Stimulated activated CD8-positive, alpha-beta memory T cell treated with anti-CD3 and anti-CD28 coated beads, Interleukin-2, amount 100 ng/mL, for 1 hour (primary cell): Measurements from ENCODE around the gene SLC22A4.

ENCODE experiments used
- DNase-seq, 2 donors: peaks; one replicate each; pipeline ENCODE4 v3.0.0-alpha.2; 2020; ENCODE audit warnings: low read depth in 2 of 2

Gene SLC22A4

DNA sequence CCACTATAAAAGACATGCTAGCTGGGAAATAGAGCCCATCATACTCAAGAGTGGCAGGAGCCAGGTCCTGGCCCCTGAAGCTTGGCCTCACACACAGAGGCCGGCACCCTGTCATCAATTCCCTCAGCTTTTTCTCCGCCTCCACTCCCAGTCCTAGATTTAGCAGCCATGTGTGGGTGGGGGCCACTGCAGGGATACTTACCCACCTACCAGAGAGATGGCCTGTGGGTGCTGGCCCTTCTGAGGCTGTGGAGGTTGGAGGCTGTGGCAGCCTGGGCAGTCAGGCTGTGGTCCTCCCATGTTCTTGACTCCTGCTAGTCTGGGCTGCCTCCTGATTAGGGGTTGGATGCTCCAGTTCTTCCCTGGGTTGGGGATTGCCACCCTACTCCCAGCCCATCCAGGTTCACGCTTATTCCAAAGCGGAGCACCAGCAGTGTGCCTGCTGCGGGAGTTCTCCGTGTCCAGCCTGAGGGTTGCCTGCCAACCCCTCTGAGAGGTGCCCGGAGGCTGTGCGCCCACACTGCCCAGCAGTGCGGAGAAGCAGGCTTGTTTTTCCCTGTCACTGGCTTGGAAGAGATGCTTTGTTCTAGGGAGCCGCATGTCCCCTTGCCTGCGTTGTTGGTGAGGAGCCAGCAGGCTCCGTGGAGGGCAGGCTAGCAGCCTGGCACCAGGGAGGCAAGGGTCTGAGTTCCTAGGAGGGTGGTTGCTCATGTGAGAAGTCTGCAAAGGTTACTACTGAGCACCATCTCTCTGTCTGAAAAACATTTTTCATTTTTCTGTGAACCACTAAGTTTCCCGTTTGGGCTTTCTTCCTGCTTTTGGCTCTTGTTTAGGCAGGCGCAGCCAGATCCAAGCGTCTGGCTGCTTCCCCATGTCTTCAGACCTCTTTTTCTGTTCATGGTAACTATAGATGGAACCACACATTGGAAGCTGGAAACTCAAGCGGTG is 82.8 kb downstream of the SLC22A4 start:
- DNase-seq, result no peak

DNA sequence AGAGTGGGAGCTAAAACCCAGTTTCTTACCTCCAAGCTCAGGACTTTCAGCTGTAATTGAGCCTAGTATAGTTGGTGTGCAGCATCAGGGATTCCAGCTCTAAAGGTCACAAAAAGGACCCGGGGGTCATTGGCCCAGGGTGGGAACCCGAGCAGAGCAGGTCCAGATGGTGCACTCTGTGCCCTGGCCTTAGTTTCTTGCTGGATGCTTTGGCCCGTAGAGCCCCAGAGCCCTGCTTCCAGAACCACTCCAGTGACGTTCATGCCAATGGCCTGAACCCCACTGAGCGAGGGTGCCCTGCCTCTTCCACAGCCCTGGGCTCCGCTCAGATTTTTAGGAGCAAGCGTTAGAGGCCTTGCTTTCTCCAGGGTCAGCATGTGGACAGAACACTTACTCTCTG is 83.5 kb downstream of the SLC22A4 start:
- DNase-seq, result no peak

DNA sequence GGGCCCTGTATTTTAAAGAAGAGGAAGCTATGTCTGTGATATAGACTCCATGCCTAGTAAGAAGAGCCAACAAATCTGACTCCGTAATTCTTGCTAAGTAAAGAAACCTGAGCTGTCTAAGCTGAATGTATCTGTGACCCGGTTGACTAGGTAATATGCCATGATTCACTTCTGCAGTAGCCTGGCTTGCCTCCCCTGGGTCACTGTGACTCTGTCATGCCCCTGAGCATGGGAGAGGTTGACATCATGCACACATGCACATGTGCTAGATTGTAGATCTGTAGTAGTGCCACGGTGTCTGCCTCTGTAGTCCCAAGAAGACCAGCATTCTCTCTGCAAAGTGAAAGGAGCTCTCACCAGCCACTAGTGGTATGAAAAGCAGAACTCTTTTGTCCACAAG is 84.4 kb downstream of the SLC22A4 start:
- DNase-seq, result no peak

DNA sequence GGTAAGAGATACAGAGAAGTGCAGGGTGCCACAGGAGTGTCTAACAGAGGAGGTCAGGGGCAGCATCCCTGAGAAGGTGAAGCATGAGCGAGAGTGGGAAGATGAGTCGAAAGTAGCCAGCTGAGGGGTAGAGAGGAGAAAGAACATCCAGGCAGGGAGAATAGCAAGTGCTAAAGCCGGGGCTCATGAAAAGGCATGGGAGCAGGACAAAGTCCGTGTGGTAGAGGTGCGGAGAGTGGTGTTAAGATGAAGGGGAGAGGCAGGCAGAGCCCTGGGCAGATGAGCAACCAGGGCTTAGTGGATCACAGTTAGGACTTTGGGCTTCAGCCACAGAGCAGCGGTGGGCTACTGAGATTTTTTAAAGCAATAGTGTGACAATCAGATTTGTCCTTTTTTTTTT is 85.9 kb downstream of the SLC22A4 start:
- DNase-seq, result no peak

DNA sequence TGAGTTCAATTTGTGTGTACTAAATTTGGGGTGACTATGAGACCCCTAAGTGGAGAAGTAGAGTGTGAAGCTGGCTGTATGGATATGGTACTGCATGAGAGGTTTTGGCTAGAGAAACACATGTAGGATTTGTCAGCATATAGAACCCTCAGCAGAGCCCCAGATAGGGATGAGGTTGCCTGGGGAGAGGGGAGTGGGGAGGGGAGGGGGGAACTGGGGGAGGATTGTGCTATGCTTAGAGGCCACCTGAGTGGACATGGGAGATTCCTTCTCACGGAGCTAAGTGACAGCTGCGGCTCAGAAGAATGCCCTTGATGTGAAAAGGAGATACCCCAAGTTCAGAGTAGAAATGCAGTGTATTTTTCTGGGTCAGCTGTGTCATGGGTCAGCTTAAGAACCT is 86.5 kb downstream of the SLC22A4 start:
- no peak for DNase-seq

DNA sequence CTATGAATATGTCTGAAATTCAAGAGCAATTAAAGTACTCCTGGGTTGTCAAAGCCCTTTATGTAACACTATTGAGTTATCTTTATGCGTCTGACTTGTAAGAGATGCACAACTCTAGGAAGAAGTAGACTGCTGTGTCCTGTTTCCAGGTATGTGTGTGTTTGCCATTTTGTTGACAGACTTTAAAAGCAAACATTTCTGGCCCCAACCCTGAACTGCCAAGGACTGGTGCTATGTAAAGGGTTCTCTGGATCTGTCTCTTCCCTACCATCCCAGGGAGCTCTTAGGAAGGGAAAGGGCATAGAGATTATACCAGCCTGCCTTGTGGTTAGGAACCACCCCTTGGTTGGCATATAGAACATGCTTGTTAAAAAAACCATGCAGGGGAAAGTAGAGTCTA is 87.4 kb downstream of the SLC22A4 start:
- no peak for DNase-seq

DNA sequence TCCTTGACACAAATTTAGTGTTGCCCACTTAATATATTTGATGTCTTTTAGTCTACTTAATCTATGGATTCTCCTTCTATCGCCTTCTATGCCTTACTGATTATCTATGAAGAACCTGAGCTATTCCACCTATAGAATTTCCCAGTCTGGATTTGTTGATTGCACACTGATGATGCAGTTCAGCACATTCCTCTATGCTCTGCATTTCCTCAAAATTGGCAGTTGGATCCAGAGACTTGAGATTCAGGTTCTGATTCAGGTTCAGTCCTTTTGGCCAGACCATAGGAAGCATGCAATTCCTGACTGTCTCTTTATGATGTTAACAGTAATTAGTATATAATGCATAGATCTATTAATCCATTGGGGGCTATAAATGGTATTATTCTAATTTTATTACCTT is 89.1 kb downstream of the SLC22A4 start:
- DNase-seq, result no peak

DNA sequence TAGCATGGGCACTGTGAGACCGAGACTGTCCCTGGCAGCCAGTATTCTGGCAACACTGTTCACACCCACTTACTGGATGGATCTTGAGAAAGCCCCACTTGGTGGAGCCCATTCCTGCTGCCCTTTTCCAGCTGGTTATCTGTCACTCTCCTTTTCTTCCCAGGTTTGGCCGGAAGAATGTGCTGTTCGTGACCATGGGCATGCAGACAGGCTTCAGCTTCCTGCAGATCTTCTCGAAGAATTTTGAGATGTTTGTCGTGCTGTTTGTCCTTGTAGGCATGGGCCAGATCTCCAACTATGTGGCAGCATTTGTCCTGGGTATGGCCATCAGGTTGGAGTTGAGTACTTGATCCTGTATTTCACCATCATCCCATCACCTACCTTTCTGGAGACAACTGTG is 89.8 kb downstream of the SLC22A4 start:
- DNase-seq, result no peak

DNA sequence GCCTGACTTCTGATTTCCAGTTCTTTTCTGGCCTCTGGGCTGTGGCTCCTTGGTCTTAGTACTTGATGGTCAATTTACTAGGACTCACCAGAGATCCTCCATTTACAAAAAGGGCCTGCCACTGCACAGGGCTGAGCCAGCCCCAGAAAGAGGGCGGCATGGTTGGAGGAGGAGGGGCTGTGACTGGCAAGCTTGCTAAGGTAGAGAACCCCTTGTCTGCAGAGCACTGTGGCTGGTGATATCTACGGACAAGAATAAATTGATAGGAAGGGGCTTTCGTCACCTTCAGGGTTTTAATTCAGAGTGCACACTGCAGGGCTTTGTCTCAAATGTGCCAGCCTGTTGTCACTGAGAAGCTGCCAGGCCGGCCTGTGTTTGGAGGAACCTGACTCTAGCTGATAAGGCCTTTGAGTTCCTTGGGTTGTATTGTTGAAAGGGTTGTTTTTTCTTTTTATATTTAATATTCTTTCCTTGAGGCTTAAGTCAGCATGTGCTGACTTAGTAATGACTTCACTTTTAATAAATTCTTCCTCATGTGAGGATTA is 90.4 kb downstream of the SLC22A4 start:
- no peak for DNase-seq

DNA sequence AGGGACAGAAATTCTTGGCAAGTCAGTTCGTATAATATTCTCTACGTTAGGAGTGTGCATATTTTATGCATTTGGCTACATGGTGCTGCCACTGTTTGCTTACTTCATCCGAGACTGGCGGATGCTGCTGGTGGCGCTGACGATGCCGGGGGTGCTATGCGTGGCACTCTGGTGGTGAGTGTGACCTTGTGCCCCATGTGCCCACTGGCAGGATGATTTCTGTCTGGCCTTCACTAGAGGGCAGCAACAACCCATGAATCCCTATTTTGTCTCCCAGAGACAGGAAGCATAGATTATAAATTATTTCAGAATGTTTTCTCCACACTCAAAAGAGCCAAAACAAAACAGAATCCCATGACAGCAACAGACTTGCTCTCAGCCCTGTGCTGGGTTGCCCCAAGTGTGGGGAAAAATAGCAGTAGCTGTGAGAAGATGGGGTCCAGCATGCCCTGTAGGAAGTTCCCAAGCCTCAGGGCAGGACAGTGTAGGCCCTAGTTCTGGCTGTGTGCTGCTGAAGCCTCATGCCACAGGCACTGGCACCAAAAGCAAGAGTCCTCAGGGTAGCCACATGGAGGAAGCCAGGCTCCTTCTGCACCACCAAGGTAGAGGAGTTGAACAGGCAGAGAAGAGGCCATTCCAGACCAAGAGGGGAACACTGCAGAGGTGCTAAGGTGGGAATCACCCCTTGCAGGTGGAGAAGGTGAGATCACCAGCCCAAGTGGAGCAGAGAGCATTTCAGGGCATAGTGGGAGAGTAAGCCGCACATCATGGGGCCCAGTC is 91.3 kb downstream of the SLC22A4 start:
- peak; percentile 25 to 29 for DNase-seq

DNA sequence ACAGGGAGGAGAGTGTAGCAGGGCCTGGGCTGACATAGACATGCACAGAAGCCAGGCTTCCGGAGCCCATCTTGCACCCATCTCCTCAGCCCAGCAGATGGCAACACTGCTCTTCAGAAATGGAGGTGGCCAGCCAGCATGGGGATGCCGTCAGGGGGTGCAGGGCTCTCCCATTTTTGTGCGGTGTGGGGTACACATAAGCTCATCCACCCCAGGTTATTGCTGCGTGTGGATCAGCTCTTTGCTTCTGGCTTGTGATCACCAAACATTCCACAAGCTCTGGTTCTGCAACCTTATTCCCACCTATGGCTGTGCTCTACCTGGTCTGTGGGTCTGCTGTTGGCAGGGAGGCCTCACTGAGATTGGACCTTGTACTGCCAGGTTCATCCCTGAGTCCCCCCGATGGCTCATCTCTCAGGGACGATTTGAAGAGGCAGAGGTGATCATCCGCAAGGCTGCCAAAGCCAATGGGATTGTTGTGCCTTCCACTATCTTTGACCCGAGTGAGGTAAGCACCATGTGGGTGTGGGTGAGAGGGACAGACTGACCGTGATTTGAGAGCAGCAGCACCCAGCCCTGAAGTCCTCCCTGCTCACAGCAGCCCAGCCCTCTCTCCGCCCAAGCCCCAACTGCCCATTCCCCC is 92.6 kb downstream of the SLC22A4 start:
- peak; percentile 44 to 52 for DNase-seq

DNA sequence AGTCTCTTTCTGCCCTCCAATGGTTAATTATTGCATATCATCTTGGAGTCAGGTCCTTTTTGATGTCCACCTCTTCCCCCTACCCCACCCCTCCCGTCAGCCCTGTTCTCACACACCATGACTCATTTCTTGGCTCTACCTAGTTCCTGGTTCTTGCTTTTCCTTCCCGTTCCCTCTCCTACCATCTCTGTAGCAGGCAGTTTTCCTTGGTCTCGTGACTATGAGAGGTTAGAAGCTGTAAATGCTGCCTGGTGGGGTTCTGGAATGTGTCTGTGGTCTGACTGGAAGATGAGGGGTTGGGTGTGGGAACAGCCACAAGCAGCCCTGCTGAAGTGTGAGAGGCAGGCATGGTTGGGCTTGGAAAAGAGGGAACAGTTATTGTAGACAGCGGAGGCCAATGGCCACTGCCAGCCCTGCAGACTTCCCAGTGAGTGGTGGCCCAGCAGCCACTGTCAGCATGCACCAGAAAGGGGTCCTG is 93.5 kb downstream of the SLC22A4 start:
- DNase-seq, result no peak

DNA sequence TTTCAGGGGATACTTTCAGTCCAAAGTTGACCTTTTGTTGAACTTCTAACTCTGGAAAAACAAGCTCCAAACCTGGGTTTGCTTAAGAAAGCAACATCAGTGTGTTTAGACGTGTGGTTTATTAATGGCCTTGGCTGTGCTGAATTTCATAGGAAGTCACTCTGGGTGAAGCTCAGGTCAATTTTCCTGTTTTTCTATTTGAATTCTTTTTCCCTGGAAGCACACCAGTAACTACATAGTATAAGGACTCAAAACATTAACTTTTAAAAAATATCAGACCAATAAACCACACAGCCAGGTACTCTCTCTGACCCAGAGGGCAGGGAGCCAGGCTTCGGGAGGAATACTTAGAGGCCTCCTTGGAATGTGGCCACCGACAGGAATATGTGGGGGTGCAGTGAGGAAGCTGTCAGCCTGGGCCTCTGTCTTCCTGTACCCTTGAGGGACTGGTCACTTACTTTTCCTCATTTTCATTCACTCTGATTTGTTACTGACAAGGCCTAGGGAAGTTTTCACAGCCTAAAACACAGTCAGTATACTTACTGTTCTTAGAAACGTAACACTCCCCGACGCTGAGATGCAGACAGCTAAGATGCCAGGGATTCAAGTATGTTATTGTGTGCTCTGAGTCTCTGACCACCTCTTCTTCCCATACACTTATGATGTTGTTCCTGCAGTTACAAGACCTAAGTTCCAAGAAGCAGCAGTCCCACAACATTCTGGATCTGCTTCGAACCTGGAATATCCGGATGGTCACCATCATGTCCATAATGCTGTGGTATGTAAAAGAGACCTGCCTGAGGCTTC is 94.3 kb downstream of the SLC22A4 start:
- DNase-seq, result no peak

DNA sequence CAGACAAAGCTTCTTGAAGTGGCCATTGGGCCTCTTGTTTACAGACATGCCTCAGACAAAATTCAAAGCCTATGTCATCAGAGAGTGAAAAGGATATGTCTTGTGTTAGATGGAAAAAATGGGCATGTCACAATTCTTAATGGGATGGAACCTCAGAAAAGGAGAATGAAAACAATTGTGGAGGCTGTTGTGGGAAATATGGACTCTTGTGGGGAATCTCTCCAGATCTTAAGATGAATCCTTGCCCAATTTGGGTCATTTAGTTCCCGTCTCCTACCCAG is 94.8 kb downstream of the SLC22A4 start:
- DNase-seq, result no peak

DNA sequence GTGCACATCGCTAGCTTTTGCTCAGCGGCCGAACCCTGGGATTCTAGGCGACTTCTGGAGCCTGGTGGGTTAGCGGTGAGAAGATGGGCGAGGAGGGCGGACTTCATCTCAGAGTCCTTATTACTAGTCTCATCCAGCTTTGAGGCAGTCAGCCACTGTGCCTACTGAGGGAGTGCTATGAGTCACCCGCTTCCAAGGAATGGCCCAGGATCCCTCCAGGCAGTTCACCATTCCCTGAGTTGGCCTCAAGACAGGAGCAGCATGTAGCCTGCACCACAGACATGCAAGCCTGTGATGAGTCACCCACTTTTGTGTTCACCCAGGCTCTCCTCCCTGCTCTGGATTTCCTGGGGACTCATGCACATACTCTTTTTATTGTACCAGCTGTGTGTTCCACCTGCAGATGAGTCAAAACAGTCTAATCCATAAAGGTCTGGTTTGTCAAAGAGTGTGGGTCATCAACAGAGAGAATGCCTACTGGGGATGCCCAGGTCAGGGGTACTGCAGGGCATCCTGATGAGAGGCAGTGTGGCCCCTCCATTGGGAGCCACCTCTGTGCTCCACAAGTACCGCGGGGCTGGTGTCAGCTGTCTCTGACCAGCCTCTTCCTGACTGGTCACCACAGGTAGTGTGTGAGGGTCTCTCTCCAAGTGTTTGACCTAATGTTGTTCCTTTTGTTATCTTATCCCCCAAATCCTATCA is 95.5 kb downstream of the SLC22A4 start:
- DNase-seq, result no peak

DNA sequence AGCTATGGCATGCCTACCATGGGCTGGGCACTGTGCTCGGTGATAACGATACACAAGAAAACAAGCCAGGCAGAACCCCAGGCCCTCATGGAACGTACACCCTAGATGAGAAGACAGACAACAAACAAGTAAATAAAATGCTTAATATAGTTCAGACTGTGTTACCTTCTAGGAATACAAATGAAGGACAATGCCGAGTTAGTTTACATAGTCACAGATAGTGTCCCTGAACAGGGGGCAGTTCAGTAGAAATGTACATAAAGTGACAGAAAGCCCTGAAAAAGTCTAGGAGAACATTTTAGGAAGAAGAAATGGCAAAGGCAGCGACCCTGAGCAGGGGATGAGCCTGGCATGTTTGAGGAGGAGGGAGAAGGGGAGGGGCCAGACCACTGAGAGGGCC is 97.1 kb downstream of the SLC22A4 start:
- no peak for DNase-seq

DNA sequence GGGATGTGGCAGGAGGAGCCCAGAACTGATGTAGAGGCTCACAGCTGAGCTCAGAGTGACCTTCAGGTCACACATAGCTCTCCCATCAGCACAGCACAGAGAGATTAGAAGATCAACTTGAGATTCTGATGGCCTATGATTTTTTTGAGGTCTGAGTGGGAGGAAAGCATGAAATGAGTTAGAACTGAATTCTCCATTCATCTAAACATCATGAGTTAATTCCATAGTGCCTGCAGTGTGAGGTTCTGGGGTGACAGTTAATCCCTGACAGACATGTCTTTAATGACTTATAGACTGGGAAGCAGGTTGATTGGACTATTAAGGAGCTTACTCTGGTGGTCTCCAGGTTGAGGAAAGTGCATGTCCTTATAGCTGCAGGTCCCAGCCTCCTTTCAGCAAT is 97.7 kb downstream of the SLC22A4 start:
- DNase-seq, result no peak

DNA sequence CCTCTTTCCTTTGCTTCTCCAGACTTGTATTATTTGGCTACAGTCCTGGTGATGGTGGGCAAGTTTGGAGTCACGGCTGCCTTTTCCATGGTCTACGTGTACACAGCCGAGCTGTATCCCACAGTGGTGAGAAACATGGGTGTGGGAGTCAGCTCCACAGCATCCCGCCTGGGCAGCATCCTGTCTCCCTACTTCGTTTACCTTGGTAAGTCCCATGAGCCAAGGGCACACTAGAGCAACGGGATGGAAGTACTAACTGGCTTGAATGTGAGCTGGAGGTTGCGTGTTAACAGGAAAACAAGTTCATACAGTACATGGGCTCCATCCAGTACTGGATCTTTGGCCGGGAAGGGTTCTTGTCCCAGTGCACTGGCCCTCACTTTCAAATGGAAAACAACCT is 98.2 kb downstream of the SLC22A4 start:
- DNase-seq, result no peak

DNA sequence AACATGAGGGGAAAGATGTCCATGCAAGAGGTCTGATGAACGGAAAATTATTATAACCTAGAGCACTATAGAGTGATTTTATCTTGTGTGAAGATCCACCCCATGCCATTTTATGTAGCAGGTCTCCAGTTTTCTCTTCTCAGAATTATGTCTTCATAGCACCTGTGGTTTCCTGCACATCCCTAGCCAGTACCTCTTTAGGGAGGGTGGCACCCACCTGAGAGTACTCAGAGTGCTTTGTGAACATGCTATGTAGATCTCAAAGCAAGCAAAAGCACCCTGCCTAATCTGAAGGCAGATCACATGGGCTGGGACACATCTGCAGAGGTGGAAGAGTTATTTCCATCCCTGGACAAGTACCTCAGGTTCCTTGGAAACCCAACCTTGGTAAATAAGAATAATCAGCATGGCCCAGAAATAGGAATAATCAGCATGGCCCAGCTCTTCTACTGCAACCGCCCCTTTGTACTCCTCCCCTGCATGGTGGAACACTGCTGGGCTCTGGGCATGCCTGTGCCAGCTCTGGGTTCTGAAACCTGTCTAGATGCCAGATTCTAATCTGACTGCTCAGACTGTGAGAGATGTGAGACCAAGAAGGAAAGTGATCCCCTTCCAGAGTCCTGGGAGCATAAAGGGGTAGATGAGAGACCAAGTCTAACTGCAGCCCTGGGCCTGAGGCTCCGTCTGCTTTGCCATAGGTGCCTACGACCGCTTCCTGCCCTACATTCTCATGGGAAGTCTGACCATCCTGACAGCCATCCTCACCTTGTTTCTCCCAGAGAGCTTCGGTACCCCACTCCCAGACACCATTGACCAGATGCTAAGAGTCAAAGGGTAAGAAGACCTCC is 99.0 kb downstream of the SLC22A4 start:
- DNase-seq, result no peak
